Kidney capillary endothelial cell (primary cell): ENCODE results near the gene NAPB.
A peak's percentile ranks its signal among the peaks of the same experiment; 100 is the strongest.

ENCODE experiments used
- DNase-seq: peaks from one replicate; pipeline ENCODE4 v3.0.0-alpha.2; 2018; ENCODE audit warnings: low spot score

The NAPB gene

DNA sequence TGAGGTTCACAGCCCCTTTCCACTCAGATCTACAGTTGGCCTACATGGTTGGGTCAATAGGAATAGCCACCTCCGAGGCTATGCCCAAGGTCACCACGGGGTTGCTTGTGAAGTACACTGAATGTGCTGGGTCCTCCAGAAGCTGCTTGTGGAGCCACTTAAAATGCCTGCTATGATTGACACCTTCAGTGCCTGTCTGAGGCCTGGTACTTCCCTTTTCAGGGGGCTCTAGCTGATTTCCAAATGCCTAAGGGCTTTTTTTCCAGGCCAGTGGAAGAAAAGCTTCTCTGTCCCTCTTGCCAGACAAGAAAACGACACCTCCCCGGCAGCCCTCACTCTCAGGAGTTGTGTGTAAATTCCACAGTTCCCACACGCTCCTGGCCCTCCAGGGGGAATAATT lies 77.0 kb downstream of the NAPB start:
- no peak for DNase-seq

GRCh38 chr20:23343590-23343989 lies 77.7 kb downstream of the NAPB start:
- DNase-seq: no peak

GRCh38 chr20:23341073-23341472 lies 80.2 kb downstream of the NAPB start:
- DNase-seq: no peak

- DNase-seq: peak; percentile 73
Observed at GRCh38 chr20:23340524-23340923, 80.8 kb downstream of the NAPB start.

- no peak for DNase-seq
Observed at GRCh38 chr20:23339986-23340385, 81.3 kb downstream of the NAPB start.

DNA sequence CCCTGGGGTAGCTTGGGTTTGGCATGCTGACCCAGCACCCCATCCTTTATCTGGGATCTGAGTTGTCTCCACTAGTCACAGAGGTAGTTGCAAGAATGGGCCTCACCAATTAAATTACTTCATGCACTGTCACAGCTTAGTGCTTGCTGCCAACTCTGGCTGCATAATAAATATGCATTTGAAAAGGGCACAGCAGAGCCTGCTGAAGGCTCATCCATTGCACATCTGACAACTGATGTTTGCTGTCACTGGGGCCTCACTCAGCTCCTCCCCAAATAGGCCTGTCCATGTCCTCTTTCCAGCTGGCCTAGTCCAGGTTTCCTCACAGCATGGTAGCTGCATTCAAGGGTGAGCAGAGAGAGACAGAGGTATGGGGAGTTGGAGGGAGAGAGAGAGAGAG lies 84.0 kb downstream of the NAPB start:
- no peak for DNase-seq

- DNase-seq: no peak
Observed at GRCh38 chr20:23336476-23336875, 84.8 kb downstream of the NAPB start.

DNA sequence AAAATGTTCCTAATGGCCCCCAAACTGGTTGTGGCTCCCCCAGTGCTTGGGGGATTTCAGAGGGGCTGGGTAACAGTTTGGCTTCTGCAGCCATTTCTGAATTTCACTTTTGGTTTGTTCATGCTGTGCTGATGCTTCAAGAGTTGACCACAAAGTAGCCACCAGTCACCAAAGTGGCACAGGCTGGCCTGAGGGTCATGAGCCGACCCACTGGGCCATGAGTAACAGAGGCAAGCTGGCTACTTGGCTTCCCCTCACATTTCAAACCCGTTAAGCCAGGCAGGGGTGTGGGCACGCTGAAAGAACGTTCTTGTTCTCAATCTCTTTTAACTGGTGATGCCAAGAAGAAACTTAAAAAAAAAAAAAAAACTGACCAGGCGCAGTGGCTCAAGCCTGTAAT lies 85.8 kb downstream of the NAPB start:
- no peak for DNase-seq

GRCh38 chr20:23334111-23334510 lies 87.2 kb downstream of the NAPB start:
- no peak for DNase-seq

GRCh38 chr20:23332467-23332866 lies 88.8 kb downstream of the NAPB start:
- DNase-seq: no peak

- DNase-seq: peak; percentile 36
Observed at GRCh38 chr20:23331450-23332350, 89.6 kb downstream of the NAPB start.

DNA sequence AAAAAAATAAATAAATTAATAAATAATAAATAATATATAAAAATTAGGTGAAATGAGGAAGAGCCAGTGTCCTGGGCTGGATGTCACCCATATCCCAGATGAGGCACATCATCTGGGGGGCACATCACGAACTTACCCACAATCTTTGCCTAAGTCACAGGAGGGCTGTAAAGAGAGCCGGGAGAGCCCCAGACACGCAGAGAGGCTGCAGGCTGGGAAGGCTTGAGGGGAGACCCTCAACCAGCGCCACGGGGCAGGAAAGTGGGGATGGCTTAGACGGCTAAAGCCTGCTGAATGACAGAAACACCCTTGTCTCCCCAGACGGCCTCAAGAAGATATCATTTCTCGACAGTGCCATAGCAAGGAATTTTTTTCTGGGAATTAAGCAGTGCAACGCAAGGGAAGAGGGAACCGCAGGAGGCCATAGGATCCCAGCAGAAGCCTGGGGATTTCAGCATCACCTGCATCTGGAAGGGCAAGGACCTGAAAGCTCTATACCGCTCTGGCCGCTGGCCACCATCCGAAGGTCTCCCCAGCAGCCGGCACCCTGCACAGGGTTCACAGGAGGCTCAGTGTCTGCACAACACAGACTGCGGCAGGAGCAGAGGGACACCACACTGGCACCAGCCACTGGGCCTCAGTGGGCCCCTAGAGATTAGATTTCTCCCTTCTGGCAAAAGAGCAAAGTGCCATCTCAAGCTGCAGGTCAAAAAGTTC lies 93.5 kb downstream of the NAPB start:
- DNase-seq: no peak

GRCh38 chr20:23326774-23327173 lies 94.5 kb downstream of the NAPB start:
- DNase-seq: no peak

- no peak for DNase-seq
Observed at GRCh38 chr20:23325107-23325506, 96.2 kb downstream of the NAPB start.
